Effector CD8-positive, alpha-beta T cell (primary cell): ENCODE results near the gene NTN3.
A peak's percentile ranks its signal among the peaks of the same experiment; 100 is the strongest.

ENCODE experiments used
- DNase-seq: peaks from one replicate; lab custom pipeline; 2025; lab: John Stamatoyannopoulos, UW

NTN3 gene

DNA sequence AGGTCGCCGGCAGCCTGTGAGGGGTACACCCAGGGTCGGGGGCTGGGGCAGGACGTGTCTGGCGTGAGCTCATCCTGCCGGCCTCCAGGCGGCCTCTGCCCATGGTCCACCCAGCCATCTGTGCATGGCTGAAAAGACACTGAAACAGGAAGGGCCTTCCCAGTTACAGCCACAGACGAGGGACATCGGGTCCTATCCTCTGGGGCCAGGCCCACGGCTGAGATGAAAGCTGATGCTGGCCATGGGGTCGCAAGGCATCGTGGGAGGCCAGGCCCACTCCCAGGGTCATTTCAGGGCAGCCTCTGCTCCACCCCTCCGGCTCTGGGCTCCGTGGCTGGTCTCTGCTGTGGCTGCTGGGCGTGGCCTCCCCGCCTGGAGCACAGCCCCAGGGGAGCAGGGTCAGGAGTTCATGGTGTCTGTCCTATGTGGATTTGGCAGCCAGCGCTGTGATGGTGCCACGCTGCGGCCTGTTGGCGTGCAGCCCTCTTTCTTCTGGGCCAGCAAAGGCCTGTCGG, 26.1 kb downstream of the NTN3 start:
- no peak for DNase-seq

DNA sequence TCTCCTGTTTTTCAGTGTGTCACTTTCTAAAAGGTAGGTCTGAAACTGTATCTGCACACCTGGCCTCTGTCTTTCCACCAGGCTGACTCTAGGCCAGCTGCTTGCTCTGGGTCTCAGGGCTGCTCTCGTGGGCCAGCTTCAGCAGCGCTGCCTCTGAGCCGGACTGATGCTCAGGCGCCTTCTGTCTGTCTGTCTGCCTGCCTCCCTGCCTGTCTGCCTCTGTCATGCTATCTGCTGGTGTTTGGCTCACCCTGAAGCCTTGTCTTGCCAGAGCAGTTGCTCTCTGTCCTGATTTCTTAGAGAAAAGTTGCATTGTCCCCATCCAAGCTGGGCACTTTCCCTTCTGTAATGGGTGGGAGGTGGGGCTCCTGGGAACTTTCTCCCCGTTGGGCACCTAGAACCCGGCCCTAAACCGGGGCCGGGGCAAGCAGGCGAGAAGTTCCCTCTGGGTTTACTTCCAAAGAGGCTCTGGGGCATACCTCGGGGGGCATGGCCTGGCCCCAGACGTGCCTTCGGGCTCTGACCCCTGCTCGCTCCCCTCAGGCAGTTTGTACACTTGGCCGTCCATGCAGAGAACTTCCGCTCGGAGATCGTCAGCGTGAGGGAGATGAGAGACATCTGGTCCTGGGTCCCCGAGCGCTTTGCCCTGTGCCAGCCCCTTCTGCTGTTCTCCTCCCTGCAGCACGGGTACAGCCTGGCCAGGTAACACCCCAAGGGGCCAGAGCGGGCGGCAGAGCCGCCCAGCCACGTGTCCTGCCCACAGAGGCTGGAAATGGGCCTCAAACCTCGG, 26.8 kb downstream of the NTN3 start:
- no peak for DNase-seq

DNA sequence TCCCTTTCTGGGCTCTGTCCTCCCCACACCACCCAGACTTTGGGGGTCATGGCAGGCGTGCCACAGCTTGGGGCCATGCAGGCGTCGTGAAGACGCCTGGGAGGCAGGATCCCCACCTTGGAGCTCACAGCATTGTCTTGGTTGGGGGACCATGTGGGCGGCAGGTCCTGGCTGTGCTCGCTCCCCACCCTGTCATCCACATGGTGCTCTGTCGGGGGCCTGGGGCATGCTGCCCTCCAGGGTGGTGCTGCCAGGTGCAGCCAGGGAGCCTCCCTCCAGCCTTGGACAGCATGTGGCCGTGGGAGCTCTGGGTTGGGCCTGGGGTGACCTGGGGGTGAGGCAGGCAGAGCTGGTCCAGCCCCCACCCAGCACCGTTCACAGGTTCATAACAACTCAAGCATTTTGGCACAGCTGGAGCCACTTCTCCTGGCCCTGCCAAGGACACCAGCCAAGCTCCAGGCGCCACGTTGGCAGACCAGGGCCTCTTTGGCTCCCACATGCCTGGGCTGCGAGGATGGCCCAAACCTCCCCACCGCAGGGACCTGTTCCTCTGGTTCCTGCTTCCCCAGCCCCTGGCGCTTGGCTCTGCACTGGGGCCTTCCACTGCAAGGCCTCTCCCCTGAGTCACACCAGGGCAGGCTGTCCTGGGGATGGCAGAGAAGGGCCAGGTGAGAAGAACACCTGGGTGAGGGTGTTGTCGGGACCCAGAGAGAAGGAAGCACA, 27.6 kb downstream of the NTN3 start:
- DNase-seq: no peak

DNA sequence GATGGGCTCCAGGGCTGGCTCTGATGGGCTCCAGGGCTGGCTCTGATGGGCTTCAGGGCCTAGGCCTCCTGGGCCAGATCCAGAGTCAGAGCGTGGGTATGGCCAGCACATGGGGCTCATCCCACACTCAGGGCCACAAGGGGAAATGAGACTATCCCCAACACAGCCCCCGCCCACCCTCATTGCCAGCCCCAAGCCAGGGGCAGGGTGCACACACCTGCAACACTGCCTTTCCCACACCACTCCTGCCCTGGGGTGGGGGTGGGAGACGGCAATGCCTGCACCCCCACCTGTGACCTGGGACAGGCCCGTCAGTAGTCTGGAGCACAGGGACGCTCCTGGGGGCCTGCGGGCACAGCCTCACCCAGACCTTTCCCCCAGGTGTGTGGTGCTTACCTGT, 28.4 kb downstream of the NTN3 start:
- no peak for DNase-seq

DNA sequence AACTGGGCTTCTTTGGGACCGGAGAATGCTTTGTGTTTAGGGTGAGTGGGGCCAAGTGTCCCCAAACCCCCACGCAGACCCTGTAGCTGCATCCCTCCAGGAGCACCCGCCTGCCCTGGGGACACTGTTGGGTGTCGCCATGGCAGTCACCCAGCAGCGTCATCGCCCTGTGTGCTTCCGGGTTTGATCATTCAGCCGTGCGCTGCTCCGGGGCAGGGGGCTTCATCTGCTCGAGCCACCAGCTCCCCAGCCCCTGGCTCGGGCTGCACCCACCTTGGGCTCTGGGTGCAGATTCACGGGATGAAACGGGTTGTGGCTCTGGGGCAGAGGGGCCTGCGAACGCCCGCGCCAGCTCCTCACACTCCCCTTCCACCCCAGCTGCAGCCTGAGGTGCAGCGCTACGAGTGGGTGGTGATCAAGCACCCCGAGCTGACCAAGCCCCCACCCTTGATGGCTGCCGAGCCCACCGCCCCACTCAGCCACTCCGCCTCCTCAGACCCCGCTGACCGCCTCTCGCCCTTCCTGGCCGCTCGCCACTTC, 28.9 kb downstream of the NTN3 start:
- no peak for DNase-seq

DNA sequence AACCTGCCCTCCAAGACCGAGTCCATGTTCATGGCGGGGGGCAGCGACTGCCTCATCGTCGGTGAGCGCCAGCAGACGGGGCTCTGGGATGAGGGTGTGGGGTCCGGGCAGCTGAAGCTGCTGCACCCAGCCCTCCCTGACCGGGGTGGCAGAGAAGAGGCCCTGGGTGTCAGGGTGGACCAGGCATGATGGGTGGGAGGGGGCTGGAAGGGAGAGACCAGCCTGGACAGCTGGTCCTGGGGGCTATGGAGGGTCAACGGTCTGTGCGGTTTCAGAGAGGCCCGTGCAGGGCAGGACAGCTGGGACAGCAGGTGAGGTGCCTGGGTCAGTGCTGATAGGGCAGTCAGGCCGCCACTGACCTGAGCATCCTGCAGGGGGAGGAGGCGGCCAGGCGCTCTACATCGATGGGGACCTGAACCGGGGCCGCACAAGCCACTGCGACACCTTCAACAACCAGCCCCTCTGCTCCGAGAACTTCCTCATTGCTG, 29.4 kb downstream of the NTN3 start:
- no peak for DNase-seq

DNA sequence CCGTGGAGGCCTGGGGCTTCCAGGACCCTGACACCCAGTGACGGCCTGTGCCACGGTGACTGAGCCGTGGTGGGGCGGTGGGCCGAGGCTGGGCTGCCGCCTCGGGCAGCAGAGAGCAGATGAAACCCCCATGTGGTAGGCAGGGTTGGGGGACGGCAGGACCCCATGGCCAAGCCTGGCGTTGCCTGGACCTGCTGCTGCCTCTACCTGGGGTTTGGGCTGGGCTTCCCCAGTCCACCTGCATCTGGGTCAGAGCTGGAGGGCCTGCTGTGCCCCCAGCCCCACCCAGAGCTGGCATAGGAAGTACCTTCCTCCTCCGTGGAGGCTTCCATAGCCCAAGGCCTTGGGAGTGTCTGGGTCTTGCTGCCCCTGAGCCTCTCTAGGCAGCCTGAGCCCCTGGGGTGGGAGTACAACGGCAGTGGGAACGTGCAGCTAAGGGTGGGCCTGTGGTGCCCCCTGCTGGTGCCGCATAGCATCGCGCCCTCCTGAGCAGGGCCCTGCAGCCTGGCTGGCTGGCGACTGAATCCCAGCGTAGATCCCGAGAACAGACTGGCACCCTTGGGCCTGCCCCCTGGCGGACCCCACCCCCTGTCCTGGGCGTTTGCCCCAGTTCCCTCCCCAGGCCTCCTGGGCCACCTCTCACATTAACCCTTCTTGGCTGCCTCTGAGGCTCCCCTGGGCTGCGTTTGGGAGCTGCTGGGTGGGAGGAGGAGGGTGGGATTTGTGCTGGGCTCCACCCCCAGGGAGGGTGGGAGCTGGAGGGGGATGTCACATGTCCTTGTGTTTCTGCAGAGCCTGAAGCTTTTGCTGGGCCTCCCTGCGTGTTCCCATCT, 30.0 kb downstream of the NTN3 start:
- DNase-seq: peak; percentile 69

DNA sequence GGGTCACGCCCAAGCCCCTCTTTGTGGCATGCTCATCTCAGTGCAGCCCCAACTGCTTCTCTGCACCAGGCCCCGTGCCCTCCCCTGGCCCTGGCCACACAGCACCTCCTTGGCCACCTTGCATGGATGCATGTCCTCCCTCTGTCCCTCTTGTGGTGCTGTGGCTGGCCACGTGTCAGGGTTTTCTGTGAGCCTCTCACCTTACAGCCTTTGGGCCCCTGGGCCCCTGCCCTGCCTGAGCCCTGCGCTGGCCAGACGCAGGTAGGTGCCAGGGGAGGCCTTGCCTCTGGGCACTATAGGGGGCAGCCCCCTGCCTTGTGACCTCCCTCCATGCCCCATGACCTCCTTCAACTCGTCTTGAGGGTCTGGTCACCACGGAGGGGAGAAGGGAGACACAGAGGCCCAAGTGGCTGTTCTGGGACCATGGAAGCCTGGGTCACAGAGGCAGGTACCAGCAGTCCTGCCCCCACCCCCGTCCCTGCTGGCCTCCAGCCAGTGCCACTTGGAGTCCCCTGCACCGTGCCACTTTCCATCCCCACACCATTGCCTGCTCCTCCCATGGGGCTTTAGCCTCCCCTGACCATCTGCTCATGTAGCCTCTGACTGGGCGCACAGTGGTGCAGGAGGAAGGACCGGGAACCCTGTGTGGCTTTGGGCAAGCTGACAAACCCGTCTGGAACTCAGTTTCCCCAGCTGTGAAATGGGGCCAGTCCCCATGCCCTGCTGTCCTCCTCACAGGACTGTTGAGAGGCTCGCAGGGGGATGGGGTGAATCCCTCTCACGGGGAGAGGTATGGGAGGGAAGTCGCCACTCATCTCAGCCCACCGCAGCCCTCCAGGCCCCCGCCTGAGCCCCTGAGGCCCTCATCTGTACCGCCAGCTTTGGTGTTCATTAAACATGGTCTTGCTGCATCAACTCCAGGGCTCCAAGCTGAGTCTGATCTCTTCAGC, 31.1 kb downstream of the NTN3 start:
- DNase-seq: no peak

DNA sequence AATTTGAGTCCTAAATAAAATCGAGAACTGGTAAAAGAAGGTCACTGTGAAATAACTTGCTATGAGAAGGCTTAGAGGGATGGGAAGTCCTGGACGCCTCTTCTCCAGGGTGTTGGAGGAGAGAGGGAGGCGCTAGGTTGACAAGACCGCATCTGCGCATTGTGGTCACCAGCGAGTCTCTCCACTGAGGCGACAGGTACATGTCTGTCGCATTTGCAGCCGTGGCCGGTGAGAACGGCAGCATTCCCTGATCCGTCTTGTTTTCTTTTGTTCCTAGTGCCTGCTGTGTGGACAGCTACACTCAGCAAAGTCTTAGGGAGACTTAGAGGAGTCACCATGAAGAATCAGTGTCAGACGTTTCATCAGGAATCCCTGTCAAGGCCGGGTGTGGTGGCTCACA, 34.6 kb downstream of the NTN3 start:
- DNase-seq: no peak

DNA sequence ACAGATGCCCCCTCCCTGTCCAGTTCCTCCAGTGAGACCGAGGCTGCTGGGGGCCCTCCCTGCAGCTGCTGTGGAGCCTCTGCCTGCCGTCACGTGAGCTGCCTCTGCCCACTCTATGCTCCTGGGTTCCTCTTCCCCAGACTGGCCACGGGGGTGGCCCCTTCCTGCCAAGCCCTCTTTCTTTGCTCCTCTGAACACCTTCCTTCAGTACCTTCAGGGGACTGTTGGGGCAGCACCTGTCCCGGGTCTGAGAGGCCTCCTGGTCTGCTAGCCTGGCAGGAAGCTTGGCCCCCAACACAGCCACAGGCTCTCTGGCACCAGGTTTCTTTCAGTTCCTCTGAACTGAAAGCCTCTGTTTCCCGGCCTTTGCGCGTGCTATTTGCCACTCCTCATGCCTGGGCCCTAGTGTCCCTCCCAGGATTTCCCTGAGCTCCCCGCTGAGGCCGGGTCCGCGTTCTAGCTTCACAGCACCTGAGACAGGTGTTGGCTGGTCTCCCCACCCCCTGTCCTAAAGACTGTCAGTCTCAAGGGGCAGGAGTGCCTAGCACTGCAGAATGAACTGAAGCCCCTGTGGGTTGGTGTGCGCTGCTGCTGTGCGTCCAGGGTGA, 36.1 kb downstream of the NTN3 start:
- no peak for DNase-seq

DNA sequence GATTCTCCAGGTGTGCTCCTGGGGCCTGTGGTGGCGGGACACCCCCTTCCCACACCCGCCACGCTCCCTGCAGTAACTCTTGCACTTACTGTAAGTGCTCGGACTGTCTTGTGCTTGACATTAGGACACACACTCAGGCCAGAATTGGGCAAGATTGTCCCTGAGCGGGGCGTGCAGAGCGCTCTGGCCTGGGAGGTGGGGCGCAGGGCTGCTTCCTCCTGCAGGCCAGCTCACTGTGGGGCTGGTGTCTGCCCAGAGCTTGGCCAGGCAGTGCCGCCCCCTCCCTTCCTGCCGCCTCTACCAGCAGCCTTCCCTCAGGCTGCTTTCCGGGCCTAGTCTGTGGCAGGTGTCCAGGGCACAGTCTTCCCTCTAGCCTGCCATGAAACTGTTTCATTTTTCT, 36.6 kb downstream of the NTN3 start:
- DNase-seq: no peak

DNA sequence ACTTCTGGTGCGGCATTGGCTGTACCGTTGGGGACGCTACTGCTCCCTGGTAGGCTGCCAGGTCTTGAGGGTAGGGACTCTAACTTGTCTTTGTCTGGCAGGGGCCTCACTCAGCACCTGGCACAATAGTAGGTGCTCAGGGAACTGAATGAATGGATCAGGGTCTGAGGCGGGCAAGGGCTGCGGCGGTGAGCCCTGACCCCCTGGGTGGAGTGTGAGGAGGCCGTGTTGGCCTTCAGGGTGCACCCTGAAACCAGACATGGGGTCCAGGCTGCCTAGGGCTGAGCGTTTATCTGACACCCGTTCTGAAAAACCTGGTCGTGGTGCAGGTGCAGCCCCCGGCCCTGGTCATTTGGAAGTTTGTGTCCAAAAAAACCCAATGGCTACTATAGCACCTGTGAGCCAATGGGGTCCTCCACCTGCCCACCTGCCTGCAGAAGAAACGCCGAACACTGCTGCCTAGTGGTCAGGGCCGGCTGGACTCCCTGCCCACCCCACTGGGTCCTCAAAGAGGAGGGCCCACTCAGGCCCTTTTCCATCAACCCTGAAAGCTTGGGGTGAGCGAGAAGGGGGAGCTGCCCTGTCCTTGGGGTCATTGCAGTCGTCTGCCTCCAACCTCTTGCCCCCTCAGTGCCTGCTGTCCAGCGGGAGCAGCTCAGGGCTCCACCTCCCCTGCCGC, 37.8 kb downstream of the NTN3 start:
- no peak for DNase-seq

DNA sequence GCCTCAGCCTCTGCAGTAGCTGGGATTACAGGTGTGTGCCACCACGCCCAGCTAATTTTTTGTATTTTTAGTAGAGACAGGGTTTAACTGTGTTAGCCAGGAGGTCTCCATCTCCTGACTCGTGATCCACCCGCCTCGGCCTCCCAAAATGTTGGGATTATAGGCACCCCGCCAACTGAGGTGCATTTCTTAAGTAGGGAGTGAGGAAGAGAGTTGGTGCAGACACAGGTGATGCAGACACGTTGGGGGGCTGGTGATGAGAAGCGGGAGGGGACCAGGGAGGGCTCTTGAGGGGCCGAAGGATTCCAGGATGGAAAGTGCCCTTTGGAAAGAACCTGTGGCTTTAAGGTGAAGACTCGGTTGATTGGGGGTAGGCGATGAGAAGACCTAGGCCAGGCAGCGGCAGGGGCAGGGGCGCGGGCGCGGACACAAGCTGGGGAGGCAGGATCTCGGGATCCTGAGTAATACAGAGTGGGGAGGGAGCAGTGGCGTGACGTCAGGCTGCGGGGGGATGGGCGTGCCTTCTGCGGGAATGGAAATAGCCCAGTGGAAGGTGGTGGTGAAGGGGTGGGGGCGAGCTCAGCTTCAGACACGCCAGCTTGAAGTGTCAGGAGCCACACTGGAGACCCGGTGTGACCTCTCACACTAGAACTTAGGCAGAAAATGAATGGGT, 40.2 kb downstream of the NTN3 start:
- no peak for DNase-seq

DNA sequence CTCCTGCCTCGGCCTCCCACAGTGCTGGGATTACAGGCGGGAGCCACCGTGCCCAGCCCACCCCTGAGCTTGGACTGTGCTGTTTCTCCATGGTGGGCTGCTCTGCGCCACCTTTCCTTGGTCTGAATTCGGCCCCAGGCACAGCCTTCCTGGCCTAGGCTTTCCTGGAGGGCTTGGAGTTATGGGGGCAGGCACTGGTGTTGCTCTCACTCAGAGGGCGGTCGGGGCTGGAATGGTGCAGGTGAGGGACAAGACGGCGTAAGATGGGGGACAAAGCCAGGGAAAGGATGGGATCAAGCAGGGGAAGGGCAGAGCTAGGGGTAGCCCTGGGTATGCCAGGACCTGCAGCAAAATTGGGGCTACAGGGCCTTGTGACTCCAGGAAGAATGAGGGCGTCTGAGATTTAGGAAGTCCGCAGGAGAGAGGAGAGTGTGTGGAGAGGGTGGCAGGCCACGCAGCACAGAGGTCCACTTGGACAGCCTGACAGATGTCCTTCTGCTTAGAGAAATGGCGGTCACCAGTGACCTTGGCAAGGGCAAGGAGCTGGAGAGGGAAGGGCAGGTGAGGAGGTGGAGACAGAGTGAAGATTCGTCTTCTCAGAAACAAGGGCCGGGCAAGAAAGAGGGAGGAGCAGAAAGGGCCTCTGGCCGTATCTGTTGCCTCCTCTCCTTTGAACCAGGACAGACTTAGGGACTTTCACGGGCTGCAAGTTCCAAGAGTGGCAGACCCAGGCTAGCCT, 41.1 kb downstream of the NTN3 start:
- DNase-seq: no peak

DNA sequence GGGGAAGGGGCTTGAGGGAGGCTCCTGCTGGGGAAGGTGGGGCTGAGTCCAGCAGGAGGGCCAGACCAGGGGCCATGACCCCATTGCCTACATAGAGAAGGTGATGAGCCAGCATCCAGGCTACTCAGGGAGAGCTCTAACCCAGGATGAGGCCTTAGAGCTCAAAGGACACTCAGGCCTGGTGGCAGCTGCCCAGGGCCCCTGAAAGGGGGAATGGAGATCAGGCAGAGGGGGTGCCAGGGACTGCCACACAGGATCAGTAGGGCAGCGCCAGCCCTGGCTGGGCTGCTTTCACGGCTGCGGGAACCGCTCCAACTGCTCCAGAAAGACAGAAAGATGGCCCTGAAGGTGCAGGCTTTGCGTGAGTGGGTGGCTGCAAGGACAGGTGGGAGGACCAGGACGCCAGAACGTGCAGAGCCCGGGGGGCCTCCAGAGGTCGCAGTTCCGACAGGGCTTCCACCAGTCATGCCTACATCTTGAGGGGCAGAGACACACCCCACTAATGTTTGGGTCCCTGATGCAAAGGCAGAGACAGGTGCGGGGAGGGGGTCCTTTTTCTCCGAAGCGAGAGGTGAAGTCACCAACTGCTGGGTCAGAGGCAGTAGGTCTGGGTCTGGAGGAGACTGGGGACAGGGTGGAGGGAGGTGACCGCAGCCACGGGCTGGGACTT, 41.8 kb downstream of the NTN3 start:
- DNase-seq: peak; percentile 44

DNA sequence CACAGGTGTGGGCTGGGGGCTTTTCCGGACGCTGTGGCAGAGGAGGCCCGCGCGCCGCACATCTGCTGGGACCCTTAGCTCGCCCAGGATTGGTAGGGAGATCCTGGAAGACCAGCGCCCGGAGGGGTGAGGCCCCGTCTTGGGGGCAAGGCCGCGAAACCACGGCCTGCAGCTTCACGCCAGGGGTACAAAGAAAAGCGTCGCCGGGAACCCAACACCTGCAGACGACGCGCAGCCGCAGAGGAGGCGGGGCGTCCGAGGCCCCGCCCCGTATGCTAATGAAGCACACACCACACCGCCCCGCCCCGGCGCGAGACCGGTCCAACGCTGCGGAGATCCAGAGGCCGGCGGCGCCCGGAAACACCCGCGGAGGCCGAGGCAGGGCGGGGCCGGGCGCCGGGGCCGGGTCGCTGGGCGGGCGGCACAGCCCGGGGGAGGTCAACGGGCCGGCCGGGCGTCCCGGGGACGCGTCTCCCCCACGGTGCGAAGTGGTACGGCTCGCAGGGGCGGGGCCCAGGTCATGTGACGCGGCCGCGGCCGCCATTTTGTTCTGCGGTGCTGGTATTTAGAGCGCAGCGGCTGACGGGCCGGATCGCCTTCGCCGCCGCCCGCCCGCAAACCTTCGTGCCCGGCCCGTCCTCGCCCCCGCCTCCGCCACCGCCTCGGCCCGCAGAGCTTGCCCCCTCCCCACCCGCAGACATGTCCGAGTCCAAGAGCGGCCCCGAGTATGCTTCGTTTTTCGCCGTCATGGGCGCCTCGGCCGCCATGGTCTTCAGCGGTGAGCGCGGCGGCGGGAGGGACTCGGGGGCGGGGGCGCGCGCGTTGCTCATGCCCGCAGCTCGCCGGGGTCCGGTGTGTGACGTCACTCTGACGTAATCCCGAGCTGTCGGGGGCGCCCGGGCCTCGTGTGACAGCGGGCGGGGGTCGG, 42.6 kb downstream of the NTN3 start, which contains the start of gene ATP6V0C:
TSS of gene ATP6V0C (plus strand) at position 548 of the 928 bp plus-strand sequence. CDS start at position 700, 152 bp downstream.
- DNase-seq: peak; percentile 86
